ENCODE data around the gene NAT14. TPM values are rescaled to one million over a fixed set of nuclear protein-coding genes. Genes with fewer than 3 reads are reported as not detected.
"Not testable (repeated sequence)": the region's sequence is repeated elsewhere in the genome, so short reads cannot be mapped to it uniquely, and the experiment has no call there.

NAT14 gene
- total RNA-seq, 1 experiment from 2014 or later: 87.7 TPM

GRCh38 chr19:55529636-55530234 lies 44.7 kb downstream of the NAT14 start:
- DNase-seq (ENCODE audit: low spot score): no peak
- POLR2A ChIA-PET: no interaction called here

GRCh38 chr19:55530996-55531395 lies 46.0 kb downstream of the NAT14 start:
- no peaks in the 10 kb centered on the region for H3K36me3 Mint-ChIP-seq
- DNase-seq (ENCODE audit: low spot score): no peak
- no peak for ATAC-seq
- H3K9me3 Mint-ChIP-seq: no peaks in the 10 kb centered on the region
- ChIA-PET POLR2A (no interaction called here), CTCF (no interaction called here)
- no peaks in the 10 kb centered on the region for H3K4me1 Mint-ChIP-seq
- no peak for TF ChIP-seq MAX (CRISPR knock-in tag; IDR thresholded peaks at IDR 0.05)
- no peak for TF ChIP-seq ZNF423 (CRISPR knock-in tag; IDR thresholded peaks at IDR 0.05)
- TF ChIP-seq ZNF232 (CRISPR knock-in tag; IDR thresholded peaks at IDR 0.05): no peak
- no peak for TF ChIP-seq IRF2 (CRISPR knock-in tag; IDR thresholded peaks at IDR 0.05; ENCODE audit: borderline replicate concordance, low read depth)
- no peak for TF ChIP-seq SP1 (CRISPR knock-in tag; conservative IDR thresholded peaks at IDR 0.05)
- TF ChIP-seq PRRX2 (CRISPR knock-in tag; IDR thresholded peaks at IDR 0.05): no peak
- no peak for TF ChIP-seq TCF7 (CRISPR knock-in tag; IDR thresholded peaks at IDR 0.05; ENCODE audit: low read depth)
- no peak for TF ChIP-seq GTF2I (CRISPR knock-in tag; conservative IDR thresholded peaks at IDR 0.05)
- TF ChIP-seq SOX15 (CRISPR knock-in tag; IDR thresholded peaks at IDR 0.05): no peak
- TF ChIP-seq MLX (CRISPR knock-in tag; IDR thresholded peaks at IDR 0.05): no peak
- TF ChIP-seq USF1 (CRISPR knock-in tag; IDR thresholded peaks at IDR 0.05): no peak
- no peak overlapping the region for H3K4me3 Mint-ChIP-seq
- H3K27ac Mint-ChIP-seq: no peak overlapping the region
- no peaks in the 10 kb centered on the region for H3K27me3 Mint-ChIP-seq (ENCODE audit: low read depth)

More at GRCh38 chr19:55529636-55530234, 44.7 kb downstream of the NAT14 start:
- CTCF ChIA-PET: no interaction called here
- H3K9me3 Mint-ChIP-seq: no peaks in the 10 kb centered on the region
- H3K4me1 Mint-ChIP-seq: no peaks in the 10 kb centered on the region; the same call in 1 of the 2 replicates
- 0 out of 2 replicates have a peak, but pooled peaks cover under 1% of the 10 kb centered on the region for H3K27me3 Mint-ChIP-seq (ENCODE audit: low read depth)
- H3K4me3 Mint-ChIP-seq: no peak overlapping the region
- ATAC-seq: no peak
- H3K27ac Mint-ChIP-seq: no peak overlapping the region
- TF ChIP-seq SP1 (CRISPR knock-in tag; conservative IDR thresholded peaks at IDR 0.05): no peak
- H3K36me3 Mint-ChIP-seq: no peaks in the 10 kb centered on the region

GRCh38 chr19:55534280-55534679 lies 49.3 kb downstream of the NAT14 start:
- POLR2A ChIA-PET; H3K4me3 Mint-ChIP-seq; DNase-seq (ENCODE audit: low spot score); ATAC-seq; H3K9me3 Mint-ChIP-seq; H3K27me3 Mint-ChIP-seq (ENCODE audit: low read depth); H3K36me3 Mint-ChIP-seq; H3K4me1 Mint-ChIP-seq; H3K27ac Mint-ChIP-seq: not testable (repeated sequence)
- CTCF ChIA-PET: interaction anchor here (1.2 to 2.9 kb wide), 3 partner anchors 66 to 98 kb away, joined by 3 to 11 read pairs (median 4); no protein-coding TSS in a partner anchor

- Mint-ChIP-seq H3K9me3 (no peaks in the 10 kb centered on the region), H3K4me3 (no peak overlapping the region), H3K27me3 (ENCODE audit: low read depth) (peaks cover 4% of the 10 kb centered on the region), H3K36me3 (no peaks in the 10 kb centered on the region), H3K4me1 (peaks cover 11% of the 10 kb centered on the region), H3K27ac (no peak overlapping the region)
- ChIA-PET POLR2A (no interaction called here), CTCF (interaction anchor here (0.7 to 2.9 kb wide), 10 partner anchors 17 to 97 kb away, joined by 3 to 11 read pairs (median 4); partner anchors contain the start of gene ZNF784)
- no peak for ATAC-seq
- DNase-seq (ENCODE audit: low spot score): no peak
- TF ChIP-seq ATF2 (CRISPR knock-in tag; IDR thresholded peaks at IDR 0.05; ENCODE audit: borderline replicate concordance, low read depth) (no peak), FOXJ3 (CRISPR knock-in tag; IDR thresholded peaks at IDR 0.05; ENCODE audit: borderline replicate concordance) (no peak), ZNF416 (CRISPR knock-in tag; IDR thresholded peaks at IDR 0.05) (no peak), ZNF512 (CRISPR knock-in tag; IDR thresholded peaks at IDR 0.05; ENCODE audit: borderline replicate concordance) (no peak), ERG (CRISPR knock-in tag; IDR thresholded peaks at IDR 0.05) (no peak), IRF1 (CRISPR knock-in tag; IDR thresholded peaks at IDR 0.05) (no peak), GRHL2 (CRISPR knock-in tag; IDR thresholded peaks at IDR 0.05; ENCODE audit: insufficient replicate concordance, severe bottlenecking) (no peak), NFE2L1 (CRISPR knock-in tag; IDR thresholded peaks at IDR 0.05) (no peak)
Measured at GRCh38 chr19:55535173-55535964, 50.4 kb downstream of the NAT14 start.
